Measurements from ENCODE around the gene AKAP11. TPM values are rescaled to one million over a fixed set of nuclear protein-coding genes. Genes with fewer than 3 reads are reported as not detected.
"Not testable (repeated sequence)": the region's sequence is repeated elsewhere in the genome, so short reads cannot be mapped to it uniquely, and the experiment has no call there.

The AKAP11 gene, protein sequence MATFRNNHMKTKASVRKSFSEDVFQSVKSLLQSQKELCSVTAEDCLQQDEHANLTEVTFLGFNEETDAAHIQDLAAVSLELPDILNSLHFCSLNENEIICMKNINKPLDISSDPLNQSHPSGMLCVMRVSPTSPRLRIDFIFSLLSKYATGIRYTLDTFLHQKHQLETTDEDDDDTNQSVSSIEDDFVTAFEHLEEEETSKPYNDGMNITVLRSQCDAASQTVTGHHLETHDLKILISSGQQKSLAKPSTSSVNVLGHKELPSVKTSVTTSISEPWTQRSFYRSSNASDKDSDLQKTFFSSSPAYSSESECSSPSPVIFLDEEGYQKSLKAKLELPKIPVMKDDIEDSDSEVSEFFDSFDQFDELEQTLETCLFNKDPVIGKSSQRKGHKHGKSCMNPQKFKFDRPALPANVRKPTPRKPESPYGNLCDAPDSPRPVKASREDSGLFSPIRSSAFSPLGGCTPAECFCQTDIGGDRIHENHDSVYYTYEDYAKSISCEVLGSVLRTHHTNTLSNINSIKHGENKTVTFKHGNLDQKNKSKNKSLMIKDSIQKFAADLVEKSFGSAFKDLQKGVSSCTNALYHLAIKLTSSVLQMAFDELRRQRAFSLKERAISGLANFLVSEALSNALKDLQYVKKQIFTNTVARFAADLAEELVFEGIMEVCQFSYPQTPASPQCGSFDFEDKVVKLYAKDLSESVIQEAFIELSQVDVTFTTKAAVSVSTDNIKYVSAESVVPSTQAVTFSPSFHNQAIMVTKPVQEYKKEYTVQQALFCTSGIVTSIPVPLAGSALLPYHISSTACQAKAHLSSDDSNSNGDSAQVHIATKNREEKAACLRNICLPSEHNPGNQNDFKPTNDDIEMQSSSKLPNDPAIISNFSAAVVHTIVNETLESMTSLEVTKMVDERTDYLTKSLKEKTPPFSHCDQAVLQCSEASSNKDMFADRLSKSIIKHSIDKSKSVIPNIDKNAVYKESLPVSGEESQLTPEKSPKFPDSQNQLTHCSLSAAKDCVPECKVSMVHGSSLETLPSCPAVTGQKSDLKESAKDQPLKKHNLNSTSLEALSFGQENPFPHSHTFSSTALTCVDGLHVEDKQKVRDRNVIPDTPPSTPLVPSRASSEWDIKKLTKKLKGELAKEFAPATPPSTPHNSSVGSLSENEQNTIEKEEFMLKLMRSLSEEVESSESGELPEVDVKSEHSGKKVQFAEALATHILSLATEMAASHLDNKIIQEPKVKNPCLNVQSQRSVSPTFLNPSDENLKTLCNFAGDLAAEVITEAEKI (N-terminal part only)
- total RNA-seq: 10 to 100 TPM; 29.1 to 31.6 (median 30.0) TPM
- total RNA-seq (2013): 42.8 TPM
- total RNA-seq: 52.1 to 155 (median 102) reads per million in 29 experiments

DNA sequence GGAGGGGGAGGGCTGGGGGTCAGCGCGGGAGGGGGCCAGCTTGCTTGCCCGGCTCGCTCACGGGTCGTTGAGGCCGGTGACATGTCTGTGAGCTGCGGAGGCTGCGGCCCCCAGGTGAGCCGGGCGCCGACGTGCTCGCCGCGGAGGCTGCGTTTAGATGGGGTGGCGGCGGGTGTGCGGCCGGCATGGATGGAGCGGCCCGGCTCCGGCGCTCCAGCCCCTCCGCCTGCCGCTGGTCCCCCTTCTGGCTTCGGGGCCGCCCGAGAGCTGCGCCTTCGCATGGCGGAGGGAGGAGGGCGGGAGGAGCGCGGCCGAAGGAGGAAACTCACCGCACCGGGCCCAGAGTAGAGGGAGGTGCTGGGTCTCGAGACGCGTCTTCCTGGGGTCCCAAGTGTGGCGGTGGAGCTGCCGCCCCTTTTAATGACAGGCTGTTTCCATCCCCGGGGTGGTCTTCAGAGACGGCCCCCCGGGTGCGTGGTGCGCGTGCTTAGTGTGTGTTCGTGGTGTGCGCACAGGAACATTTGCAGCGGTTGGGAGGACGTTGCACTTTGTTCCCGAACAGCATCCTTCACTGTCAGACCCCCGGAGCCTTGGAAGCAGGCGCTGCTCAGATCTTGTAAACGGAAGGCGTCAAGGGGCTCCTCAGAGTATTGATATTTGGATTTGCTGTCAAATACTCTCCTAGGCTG is at the start of gene AKAP11:
TSS of gene AKAP11 (plus strand) at position 38 of the 689 bp plus-strand sequence. CDS start 14,197 bp downstream, outside the sequence.
- WGBS (ENCODE audit: insufficient coverage): 0% methylated on average over 54 of the region's 59 CpGs
- Mint-ChIP-seq H3K36me3 (no peaks in the 10 kb centered on the region), H3K27ac (peak within 1 kb of the TSS; percentile 94 to 96), H3K9me3 (no peaks in the 10 kb centered on the region), H3K4me1 (peaks cover 52 to 63% (median 54%) of the 10 kb centered on the region in 3 donors), H3K27me3 (no peaks in the 10 kb centered on the region), H3K4me3 (peak within 1 kb of the TSS; percentile 96 to 98 (median 96))
- ATAC-seq (replicated peaks in 1 of 4): peak; percentile 26 to 56 (median 46)
- ChIA-PET CTCF (interaction anchor here (0.6 to 1.0 kb wide), 4 partner anchors 206 to 999 kb away, joined by 3 to 4 read pairs (median 3); no protein-coding TSS in a partner anchor), POLR2A (interaction anchor here in 1 of 2 donors (0.5 to 1.6 kb wide), 5 partner anchors 83 to 1816 kb away, joined by 3 to 9 read pairs (median 5); no protein-coding TSS in a partner anchor)
- Histone ChIP-seq H3K4me3 (ENCODE audit: control insufficient read depth in 1 of 2, extremely low read depth in 1 of 2, low read length in 1 of 2) (peak within 1 kb of the TSS; percentile 81 to 87), H3K4me1 (ENCODE audit: control insufficient read depth in 1 of 2, extremely low read depth in 1 of 2, insufficient read depth in 2 of 2, low read length in 2 of 2) (peaks cover 21 to 30% of the 10 kb centered on the region in 2 experiments), H3K9me3 (no peaks in the 10 kb centered on the region), H3K27ac (ENCODE audit: low read length) (peak within 1 kb of the TSS; percentile 90), H3K36me3 (ENCODE audit: control insufficient read depth in 2 of 2, extremely low read depth in 1 of 2, insufficient read depth in 1 of 2, low read length in 1 of 2) (no peaks in the 10 kb centered on the region), H3K27me3 (replicated peaks in 1 of 2; ENCODE audit: control insufficient read depth in 2 of 2, extremely low read depth in 1 of 2, insufficient read depth in 2 of 2, low read length in 1 of 2) (no peaks in the 10 kb centered on the region)
- peak in 30 of 35 experiments; percentile 4 to 60 (median 28) for DNase-seq

- no peaks in the 10 kb centered on the region for H3K27me3 ChIP-seq (replicated peaks in 1 of 2; ENCODE audit: control insufficient read depth in 2 of 2, extremely low read depth in 1 of 2, insufficient read depth in 2 of 2, low read length in 1 of 2)
- DNase-seq (no peak), ATAC-seq (replicated peaks in 1 of 4) (no peak)
- H3K36me3 ChIP-seq (ENCODE audit: control insufficient read depth in 2 of 2, extremely low read depth in 1 of 2, insufficient read depth in 1 of 2, low read length in 1 of 2): peaks cover 0 to 11% of the 10 kb centered on the region in 2 donors
- Mint-ChIP-seq H3K9me3 (peaks cover 0 to 5% (median 4%) of the 10 kb centered on the region in 3 donors), H3K36me3 (peaks cover 48% of the 10 kb centered on the region), H3K27me3 (no peaks in the 10 kb centered on the region), H3K4me3 (no peak overlapping the region), H3K4me1 (no peaks in the 10 kb centered on the region), H3K27ac (no peak overlapping the region)
- WGBS (ENCODE audit: insufficient coverage): 100% methylated on average over 1 of the region's 4 CpGs
- no peaks in the 10 kb centered on the region for H3K4me1 ChIP-seq (ENCODE audit: control insufficient read depth in 1 of 2, extremely low read depth in 1 of 2, insufficient read depth in 2 of 2, low read length in 2 of 2)
- ChIA-PET POLR2A (interaction anchor here in 1 of 2 donors (0.5 kb wide), 1 partner anchor 1156 kb away, joined by 3 read pairs; no protein-coding TSS in a partner anchor), CTCF (no interaction called here)
- H3K4me3 ChIP-seq (ENCODE audit: control insufficient read depth in 1 of 2, extremely low read depth in 1 of 2, low read length in 1 of 2): no peak overlapping the region
- H3K27ac ChIP-seq (ENCODE audit: low read length): no peak overlapping the region
- H3K9me3 ChIP-seq: no peaks in the 10 kb centered on the region
Measured at GRCh38 chr13:42223681-42224080, 48.3 kb upstream of the AKAP11 start.

DNA sequence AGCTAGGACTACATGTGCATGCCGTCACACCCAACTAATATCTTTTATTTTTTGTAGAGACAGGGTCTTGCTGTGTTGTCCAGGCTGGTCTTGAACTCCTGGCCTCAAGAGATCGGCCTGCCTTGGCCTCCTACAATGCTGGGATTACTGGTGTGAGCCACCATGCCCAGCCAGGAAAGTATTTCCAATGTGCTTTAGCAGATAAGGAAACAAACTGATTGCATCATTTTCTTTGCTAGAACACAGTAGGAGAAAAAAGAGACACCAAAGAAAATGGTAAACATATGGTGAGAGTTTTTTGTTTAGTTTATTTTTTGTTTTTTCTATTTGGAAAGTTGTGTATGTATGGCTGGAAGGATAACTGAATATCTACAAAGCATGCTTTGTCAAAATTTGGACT is 46.9 kb upstream of the AKAP11 start:
- H3K4me3 Mint-ChIP-seq: no peak overlapping the region
- POLR2A ChIA-PET: no interaction called here
- no peaks in the 10 kb centered on the region for H3K4me1 ChIP-seq (ENCODE audit: control insufficient read depth in 1 of 2, extremely low read depth in 1 of 2, insufficient read depth in 2 of 2, low read length in 2 of 2)
- H3K27me3 Mint-ChIP-seq: no peaks in the 10 kb centered on the region
- peaks cover 0 to 17% of the 10 kb centered on the region in 2 donors for H3K36me3 ChIP-seq (ENCODE audit: control insufficient read depth in 2 of 2, extremely low read depth in 1 of 2, insufficient read depth in 1 of 2, low read length in 1 of 2)
- no peaks in the 10 kb centered on the region for H3K27me3 ChIP-seq (replicated peaks in 1 of 2; ENCODE audit: control insufficient read depth in 2 of 2, extremely low read depth in 1 of 2, insufficient read depth in 2 of 2, low read length in 1 of 2)
- H3K4me3 ChIP-seq (ENCODE audit: control insufficient read depth in 1 of 2, extremely low read depth in 1 of 2, low read length in 1 of 2): no peak overlapping the region
- no peak overlapping the region for H3K27ac Mint-ChIP-seq
- CTCF ChIA-PET: no interaction called here
- no peak overlapping the region for H3K27ac ChIP-seq (ENCODE audit: low read length)
- no peak for DNase-seq
- 90% methylated on average over 1 of the region's 2 CpGs for WGBS (ENCODE audit: insufficient coverage)
- H3K9me3 ChIP-seq: no peaks in the 10 kb centered on the region
- peaks cover 52% of the 10 kb centered on the region for H3K36me3 Mint-ChIP-seq
- no peaks in the 10 kb centered on the region for H3K4me1 Mint-ChIP-seq
- no peak for ATAC-seq (replicated peaks in 1 of 4)
- H3K9me3 Mint-ChIP-seq: peaks cover 0 to 5% (median 4%) of the 10 kb centered on the region in 3 donors

GRCh38 chr13:42226759-42227158 is 45.2 kb upstream of the AKAP11 start:
- not testable (repeated sequence) for H3K9me3 ChIP-seq; H3K4me1 Mint-ChIP-seq; H3K4me3 ChIP-seq (ENCODE audit: control insufficient read depth in 1 of 2, extremely low read depth in 1 of 2, low read length in 1 of 2); H3K27ac Mint-ChIP-seq; H3K4me1 ChIP-seq (ENCODE audit: control insufficient read depth in 1 of 2, extremely low read depth in 1 of 2, insufficient read depth in 2 of 2, low read length in 2 of 2); H3K9me3 Mint-ChIP-seq; ATAC-seq (replicated peaks in 1 of 4); DNase-seq; H3K27me3 ChIP-seq (replicated peaks in 1 of 2; ENCODE audit: control insufficient read depth in 2 of 2, extremely low read depth in 1 of 2, insufficient read depth in 2 of 2, low read length in 1 of 2); H3K27me3 Mint-ChIP-seq; H3K4me3 Mint-ChIP-seq; H3K27ac ChIP-seq (ENCODE audit: low read length)
- ChIA-PET CTCF (interaction anchor here in 1 of 2 donors (0.7 kb wide), 1 partner anchor 7 kb away, joined by 3 read pairs; no protein-coding TSS in a partner anchor), POLR2A (interaction anchor here in 1 of 2 donors (0.7 kb wide), 1 partner anchor 31 kb away, joined by 4 read pairs; no protein-coding TSS in a partner anchor)
- H3K36me3 Mint-ChIP-seq: peaks cover 40% of the 10 kb centered on the region
- no CpG with 5 or more reads among the region's 5 CpGs for WGBS (ENCODE audit: insufficient coverage)
- H3K36me3 ChIP-seq (ENCODE audit: control insufficient read depth in 2 of 2, extremely low read depth in 1 of 2, insufficient read depth in 1 of 2, low read length in 1 of 2): peaks cover 0 to 12% of the 10 kb centered on the region in 2 donors

DNA sequence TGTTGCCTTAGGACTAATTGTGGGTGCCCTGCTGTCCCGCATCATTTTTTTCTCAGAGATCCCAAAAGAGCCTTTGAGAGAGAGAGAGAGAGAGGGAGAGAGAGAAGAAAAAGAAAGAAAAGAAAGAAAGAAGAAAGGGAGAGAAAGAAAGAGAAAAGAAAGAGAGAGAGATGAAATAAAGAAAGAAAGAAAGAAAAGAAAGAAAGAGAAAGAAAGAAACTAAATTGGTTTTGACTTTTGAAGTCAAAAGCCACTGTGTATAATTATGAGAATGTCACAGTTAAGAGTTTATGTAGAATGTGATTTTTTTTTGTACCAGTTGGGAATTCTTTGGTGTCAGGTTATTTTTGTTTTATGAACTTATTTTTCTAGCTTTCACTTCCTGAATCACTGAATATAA is 43.4 kb upstream of the AKAP11 start:
- DNase-seq: no peak
- no peaks in the 10 kb centered on the region for H3K27me3 Mint-ChIP-seq

More for the DNA sequence above, 43.4 kb upstream of the AKAP11 start:
- peaks cover 0 to 9% of the 10 kb centered on the region in 2 donors for H3K36me3 ChIP-seq (ENCODE audit: control insufficient read depth in 2 of 2, extremely low read depth in 1 of 2, insufficient read depth in 1 of 2, low read length in 1 of 2)
- no peaks in the 10 kb centered on the region for H3K9me3 ChIP-seq
- no peaks in the 10 kb centered on the region for H3K27me3 ChIP-seq (replicated peaks in 1 of 2; ENCODE audit: control insufficient read depth in 2 of 2, extremely low read depth in 1 of 2, insufficient read depth in 2 of 2, low read length in 1 of 2)
- Mint-ChIP-seq H3K4me3 (no peak overlapping the region), H3K36me3 (peaks cover 40% of the 10 kb centered on the region), H3K27ac (no peak overlapping the region), H3K9me3 (peaks cover 0 to 5% (median 4%) of the 10 kb centered on the region in 3 donors), H3K4me1 (no peaks in the 10 kb centered on the region)
- H3K4me3 ChIP-seq (ENCODE audit: control insufficient read depth in 1 of 2, extremely low read depth in 1 of 2, low read length in 1 of 2): no peak overlapping the region
- ChIA-PET CTCF (interaction anchor here in 1 of 2 donors (0.7 kb wide), 1 partner anchor 9 kb away, joined by 4 read pairs; no protein-coding TSS in a partner anchor), POLR2A (no interaction called here)
- no peaks in the 10 kb centered on the region for H3K4me1 ChIP-seq (ENCODE audit: control insufficient read depth in 1 of 2, extremely low read depth in 1 of 2, insufficient read depth in 2 of 2, low read length in 2 of 2)
- no CpG with 5 or more reads among the region's 1 CpG for WGBS (ENCODE audit: insufficient coverage)
- no peak for ATAC-seq (replicated peaks in 1 of 4)
- no peak overlapping the region for H3K27ac ChIP-seq (ENCODE audit: low read length)

All from T-cell (primary cell).